Stimulated activated CD8-positive, alpha-beta memory T cell treated with anti-CD3 and anti-CD28 coated beads, Interleukin-12 subunit alpha, Interleukin-12 subunit beta, amount 100 ng/mL, for 24 hours (primary cell): ENCODE measurements around the gene FAM174C.
A peak's percentile ranks its signal among the peaks of the same experiment; 100 is the strongest.

Experiments
- DNase-seq: peaks from one replicate; pipeline ENCODE4 v3.0.0-alpha.2; 2020; ENCODE audit errors: extremely low read depth

The FAM174C gene

DNA sequence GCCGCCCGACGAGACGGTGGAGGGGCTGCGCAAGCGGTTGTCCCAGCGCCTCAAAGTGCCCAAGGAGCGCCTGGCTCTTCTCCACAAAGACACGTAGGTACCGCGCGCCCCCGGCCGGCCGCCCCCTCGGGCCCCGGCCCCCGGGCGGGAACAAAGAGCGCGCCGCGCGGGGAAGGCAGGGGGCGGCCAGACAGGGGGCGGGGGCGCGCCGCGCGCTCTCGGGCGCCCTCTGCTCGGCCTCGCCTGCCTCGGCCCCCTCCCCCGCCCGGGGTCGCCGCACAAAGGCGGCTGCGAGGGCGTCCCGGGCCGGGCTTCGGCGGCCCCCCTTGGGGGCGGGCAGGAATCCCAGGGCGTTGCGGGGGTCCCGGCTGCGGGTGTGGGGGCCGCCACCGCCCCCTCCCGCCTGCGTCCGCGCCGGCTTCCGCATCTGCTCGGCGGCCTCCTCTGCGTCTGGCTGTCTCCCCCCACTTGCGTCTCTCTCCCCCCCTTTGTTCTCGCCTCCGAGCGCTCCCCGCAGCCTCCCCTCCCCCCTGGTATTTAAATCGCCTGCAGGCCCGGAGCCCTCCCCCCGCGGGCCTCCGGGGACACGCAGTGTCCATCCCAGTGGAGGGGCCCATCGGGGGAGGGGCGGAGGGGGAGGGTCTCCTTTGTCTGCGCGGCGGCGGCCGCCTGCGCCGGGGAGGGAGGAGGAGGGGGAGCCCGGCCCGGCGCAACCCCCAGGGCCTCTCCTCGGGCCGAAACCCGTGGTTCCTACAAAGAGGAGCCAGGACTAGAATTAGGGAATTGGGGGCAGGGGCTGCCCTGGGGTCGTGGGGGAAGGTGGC, 24.7 kb upstream of the FAM174C start:
- no peak for DNase-seq

- DNase-seq: no peak
These were observed 23.8 kb upstream of the FAM174C start for GRCh38 chr19:1251330-1252220.

DNA sequence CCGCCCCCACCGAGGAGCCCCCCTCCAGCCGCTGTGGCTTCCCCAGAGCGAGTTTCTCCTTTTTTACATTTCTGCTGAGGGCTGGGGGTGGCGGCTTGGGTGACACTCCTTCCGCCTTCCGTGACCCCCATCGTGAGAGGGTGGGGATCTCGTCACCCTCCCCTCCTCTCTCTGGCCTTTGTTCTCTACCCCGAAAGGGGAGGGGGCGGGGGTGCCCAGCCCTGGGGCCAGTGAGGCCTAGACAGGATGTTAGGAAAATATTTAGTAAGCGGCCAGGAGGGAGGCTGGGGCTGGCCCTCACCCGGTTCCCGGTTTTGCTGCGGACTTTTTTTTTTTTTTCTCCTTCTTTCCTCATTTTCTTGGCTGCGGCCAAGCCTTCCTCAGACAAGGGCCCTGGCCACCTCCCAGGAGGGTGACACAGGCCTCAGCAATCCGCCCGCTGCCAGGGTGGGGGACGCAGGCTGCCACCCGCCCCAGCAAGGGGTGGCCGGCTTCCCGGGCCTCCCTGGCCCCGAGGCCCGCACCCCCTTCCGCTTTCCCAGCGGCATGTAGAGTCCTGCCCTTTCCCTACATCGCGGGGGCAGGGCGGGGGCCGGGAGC, 23.0 kb upstream of the FAM174C start:
- DNase-seq: no peak

DNA sequence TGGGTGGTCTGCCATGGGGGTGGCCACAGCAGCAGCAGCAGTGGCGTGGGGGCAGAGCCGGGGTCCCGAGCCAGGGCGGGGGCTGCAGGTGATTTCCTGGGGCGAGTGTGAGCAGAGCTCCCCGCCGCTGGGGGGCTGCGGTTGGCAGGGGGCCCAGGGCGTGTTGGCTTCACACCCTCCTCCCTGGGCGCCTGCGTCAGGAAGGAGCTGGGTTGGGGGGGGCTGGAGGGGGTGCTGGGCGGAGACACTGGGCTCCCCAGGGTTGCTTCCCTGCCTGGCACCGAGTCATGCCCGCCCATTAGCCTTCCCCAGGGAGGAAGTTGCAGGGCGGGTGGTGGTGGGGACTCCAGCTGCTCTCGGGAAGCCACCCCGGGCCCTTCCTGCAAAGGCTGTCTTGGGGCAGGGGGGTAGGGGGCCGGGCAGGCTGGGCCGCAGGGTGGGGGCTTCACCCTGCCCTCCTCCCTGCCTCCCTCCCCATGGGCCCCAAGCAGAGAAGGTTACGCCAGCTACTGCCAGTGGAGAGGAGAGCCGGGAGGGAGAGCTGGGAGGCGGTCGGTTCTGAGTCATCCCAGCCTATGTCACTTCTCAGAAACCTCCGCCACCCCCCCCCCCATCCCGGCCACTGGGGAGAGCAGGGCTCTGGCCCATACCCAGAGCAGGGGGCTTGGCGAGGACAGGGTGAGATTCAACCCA, 22.4 kb upstream of the FAM174C start:
- DNase-seq: no peak

- DNase-seq: no peak
These were observed 21.7 kb upstream of the FAM174C start for GRCh38 chr19:1253514-1254080.

- DNase-seq: no peak
These were observed 21.2 kb upstream of the FAM174C start for GRCh38 chr19:1254081-1254527.

DNA sequence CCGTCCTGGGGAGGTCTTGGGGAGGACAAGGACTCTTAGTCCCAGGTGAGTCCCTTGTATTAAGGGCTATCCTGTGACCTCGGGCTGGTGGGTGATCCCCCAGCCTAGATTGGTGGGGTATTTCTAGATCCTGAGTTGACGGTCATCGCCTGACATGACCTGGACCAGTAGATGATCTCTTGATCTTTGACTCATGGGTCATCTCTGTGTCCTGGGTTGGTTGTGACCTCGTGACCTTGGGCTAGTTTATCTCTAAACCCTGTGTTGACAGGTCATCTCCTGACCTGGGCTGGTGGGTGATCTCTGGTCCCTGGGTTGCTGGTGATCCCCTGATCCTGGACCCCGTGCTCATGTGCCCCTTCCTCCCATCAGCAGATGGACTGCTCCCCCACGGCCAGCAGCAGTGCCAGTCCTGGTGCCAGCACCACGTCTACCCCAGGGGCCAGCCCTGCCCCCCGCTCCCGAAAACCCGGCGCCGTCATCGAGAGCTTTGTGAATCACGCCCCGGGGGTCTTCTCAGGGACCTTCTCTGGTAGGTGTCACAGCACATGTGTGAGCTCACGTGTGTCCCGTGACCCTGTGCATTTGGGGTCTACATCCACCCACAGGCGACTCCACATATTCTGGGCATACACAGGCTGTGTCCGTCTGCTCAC, 20.7 kb upstream of the FAM174C start:
- DNase-seq: no peak

GRCh38 chr19:1255186-1256161, 19.9 kb upstream of the FAM174C start:
- no peak for DNase-seq

- DNase-seq: no peak
These were observed 18.5 kb upstream of the FAM174C start for GRCh38 chr19:1256646-1257474.

DNA sequence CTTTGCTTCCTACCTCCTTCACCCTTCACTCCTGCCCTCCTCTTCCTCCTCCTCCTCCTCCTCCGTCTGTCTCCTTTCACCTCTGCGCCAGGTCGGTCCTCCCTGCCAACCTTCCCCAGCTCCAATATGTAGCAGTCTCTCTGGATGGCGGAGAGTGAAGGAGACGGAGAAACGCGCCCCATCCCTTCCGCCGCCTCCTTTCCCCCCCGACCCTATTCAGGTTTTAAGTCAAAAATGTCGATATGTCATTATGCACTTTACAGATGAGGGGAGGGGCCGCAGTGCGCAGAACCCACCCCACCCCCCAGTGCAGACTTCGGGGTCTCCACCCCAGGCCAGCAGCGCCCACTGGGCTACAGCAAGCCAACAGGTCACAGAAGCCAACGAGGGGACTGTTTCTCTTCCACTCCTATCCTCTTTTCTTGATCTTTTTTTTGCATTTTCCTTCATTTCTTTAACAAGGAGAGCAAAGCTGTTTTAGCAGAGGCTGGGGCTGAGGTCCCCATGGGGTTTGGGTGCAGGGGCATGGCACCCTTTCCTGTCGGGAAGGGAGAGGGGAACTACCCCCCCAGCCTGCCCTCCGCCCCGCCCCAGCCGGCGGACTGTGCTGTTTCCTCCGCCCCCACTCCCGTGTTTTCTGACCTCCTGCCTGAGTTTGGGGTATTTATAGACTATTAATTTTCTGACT, 17.7 kb upstream of the FAM174C start:
- DNase-seq: no peak

DNA sequence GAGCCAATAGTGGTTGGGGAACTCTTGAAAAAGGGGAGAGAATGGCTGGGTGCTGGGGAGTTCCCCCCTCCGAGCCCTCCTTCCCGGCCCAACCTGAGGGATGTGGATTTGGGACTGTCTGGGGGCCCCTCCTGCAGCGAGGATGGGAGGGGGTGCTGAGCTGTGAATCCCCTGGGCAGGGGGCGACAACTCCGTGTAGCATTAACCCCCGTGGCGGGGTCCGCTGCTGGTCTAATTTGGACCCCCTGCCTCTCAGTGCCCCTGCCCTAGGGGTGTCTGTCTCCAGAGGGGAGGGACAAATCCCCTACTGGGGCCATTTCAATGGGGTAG, 17.2 kb upstream of the FAM174C start:
- no peak for DNase-seq

GRCh38 chr19:1258707-1259205, 16.6 kb upstream of the FAM174C start:
- DNase-seq: no peak

DNA sequence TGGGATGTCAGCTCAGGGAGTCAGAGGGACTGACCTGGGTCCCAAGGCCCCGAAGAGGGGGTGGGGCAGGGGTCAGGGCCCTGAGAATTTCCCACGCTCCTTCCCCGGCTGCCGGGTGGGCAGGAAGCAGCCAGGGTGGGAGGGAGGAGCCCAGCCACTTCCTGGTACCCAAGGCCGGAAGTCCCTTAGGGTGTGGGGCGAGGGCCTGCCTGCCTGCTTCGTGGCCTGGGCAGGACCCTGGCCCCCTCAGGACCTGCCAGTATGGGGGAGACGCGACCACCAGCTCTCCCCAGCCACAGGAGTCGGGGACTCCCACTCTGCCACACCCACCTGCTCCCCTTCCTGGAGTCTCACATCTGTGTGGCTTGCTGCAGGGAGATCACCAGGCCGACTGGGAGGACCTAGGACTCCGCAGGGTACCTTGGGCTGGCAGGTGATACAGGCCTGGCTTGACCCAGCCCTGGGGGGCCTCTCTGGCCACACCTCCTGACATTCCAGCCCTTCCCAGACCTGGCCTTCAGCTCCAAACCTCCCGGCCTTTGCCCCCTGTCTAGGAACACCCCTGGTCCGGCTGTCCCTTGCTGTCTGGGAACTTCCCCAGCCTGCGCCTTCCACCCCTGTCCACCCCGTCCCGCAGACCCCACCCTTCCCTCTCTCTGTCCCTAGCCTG, 16.0 kb upstream of the FAM174C start:
- DNase-seq: no peak

GRCh38 chr19:1259876-1260748, 15.2 kb upstream of the FAM174C start:
- DNase-seq: no peak

DNA sequence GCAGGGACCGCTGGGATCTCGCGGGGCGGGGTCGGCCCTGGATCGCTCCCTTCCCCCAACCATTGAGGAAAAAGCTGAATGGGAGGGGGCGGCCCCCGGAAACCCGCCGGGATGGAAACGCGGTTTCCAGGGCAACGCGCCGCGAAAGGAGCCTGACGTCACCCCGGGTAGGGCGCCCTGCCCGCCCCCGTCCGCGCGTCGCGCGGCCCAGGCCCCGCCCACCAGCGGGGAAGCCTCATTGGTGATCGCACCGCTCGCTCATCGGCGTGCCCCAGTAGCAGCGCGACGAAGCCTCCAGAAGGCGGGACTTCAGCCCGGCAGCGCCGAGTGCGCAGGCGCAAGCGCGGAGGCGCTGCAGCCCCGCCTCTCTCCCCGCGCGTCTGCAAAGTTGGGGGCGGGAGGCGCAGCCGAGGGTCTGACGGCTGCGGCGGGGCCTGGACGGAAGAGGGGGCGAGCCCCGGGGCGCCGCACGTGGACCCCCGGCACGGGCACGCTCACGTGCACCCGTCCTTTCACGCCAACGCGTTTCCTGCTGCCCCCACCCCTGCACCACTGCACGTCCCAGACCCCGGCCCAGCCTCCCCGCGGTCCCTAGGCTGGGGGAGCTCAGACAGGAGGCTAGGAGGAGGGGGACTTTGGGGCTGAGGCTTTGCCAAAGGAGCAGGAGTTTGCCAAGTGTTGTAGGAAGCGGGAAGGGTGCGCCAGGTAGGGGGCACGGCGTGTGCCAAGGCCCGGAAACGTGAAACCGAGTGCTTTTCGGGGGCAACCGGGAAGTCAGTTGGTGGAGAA, 14.4 kb upstream of the FAM174C start:
- peak; percentile 87 for DNase-seq

GRCh38 chr19:1261538-1261797, 13.9 kb upstream of the FAM174C start:
- no peak for DNase-seq
